Caco-2 (cell line): ENCODE results near the gene SDE2. TPM values are rescaled to one million over a fixed set of nuclear protein-coding genes. Genes with fewer than 3 reads are reported as not detected.

Source experiments
- BruUV-seq: library from RNA; stranded (reverse); fragments of 400-500 nt; replicated peaks from 2 replicates; lab custom pipeline; 2021; lab: Mats Ljungman, UMichigan
- CTCF ChIA-PET: fragments of 300-600 bp; sonication (Branson Sonifier 250); formaldehyde crosslinking; loops from one replicate; lab custom pipeline; 2022; ENCODE audit warnings: antibody characterized with exemption; lab: Charles Lee
- POLR2A ChIA-PET: fragments of 300-600 bp; sonication (Branson Sonifier 250); formaldehyde crosslinking; loops from one replicate; lab custom pipeline; 2022; ENCODE audit warnings: antibody characterized with exemption; lab: Charles Lee
- DNase-seq, 2 experiments: peaks; one replicate each; pipeline versions ENCODE4 v3.0.0 to v3.0.0-alpha.2; 2020 to 2022
- H3K27me3 ChIP-seq: replicated peaks from 2 replicates; pipeline ENCODE4 v1.6.0; 2011; ENCODE audit warnings: low read length; ENCODE audit not compliant: control insufficient read depth, insufficient read depth
- H3K36me3 ChIP-seq: 2 replicates; pipeline ENCODE4 v1.5.1; 2011; ENCODE audit warnings: low read length; ENCODE audit not compliant: control insufficient read depth, insufficient read depth
- H3K4me1 ChIP-seq: fragments of 250-450 bp; sonication (Bioruptor Pico); 2 replicates; pipeline ENCODE4 v1.5.1; 2020; ENCODE audit warnings: mild to moderate bottlenecking
- H3K4me3 ChIP-seq: 2 replicates; pipeline ENCODE4 v1.5.1; 2011; ENCODE audit warnings: low read depth, mild to moderate bottlenecking, control low read depth, low read length
- H3K9me3 ChIP-seq: fragments of 250-450 bp; sonication (Bioruptor Pico); 2 replicates; pipeline ENCODE4 v1.5.1; 2020; ENCODE audit warnings: mild to moderate bottlenecking, moderate library complexity
- H3K27ac Mint-ChIP-seq: one replicate; pipeline ENCODE4 v1.8.0; 2022; ENCODE audit warnings: mixed read lengths; ENCODE audit not compliant: unreplicated experiment
- H3K27me3 Mint-ChIP-seq: one replicate; pipeline ENCODE4 v1.8.0; 2022; ENCODE audit warnings: mixed read lengths; ENCODE audit not compliant: insufficient read depth, unreplicated experiment
- H3K36me3 Mint-ChIP-seq: one replicate; pipeline ENCODE4 v1.8.0; 2022; ENCODE audit warnings: mild to moderate bottlenecking, mixed read lengths; ENCODE audit not compliant: insufficient read depth, unreplicated experiment
- H3K4me1 Mint-ChIP-seq: one replicate; pipeline ENCODE4 v1.8.0; 2022; ENCODE audit warnings: low read depth, mixed read lengths; ENCODE audit not compliant: unreplicated experiment
- H3K4me3 Mint-ChIP-seq: one replicate; pipeline ENCODE4 v1.8.0; 2022; ENCODE audit warnings: mild to moderate bottlenecking, moderate library complexity, mixed read lengths; ENCODE audit not compliant: unreplicated experiment
- H3K9me3 Mint-ChIP-seq: one replicate; pipeline ENCODE4 v1.8.0; 2022; ENCODE audit warnings: mixed read lengths; ENCODE audit not compliant: unreplicated experiment
- CTCF ChIP-seq, 2 experiments: fragments of 200-600 bp in 1 of 2; IDR thresholded peaks; 1 replicate in 1 of 2; 2 replicates in 1 of 2; pipeline versions ENCODE4 v1.5.1 to v1.8.0; 2011 to 2022; ENCODE audit warnings: antibody characterized with exemption in 1 of 2, control low read depth in 1 of 2, inconsistent platforms in 1 of 2, low read depth in 1 of 2, low read length in 1 of 2, mild to moderate bottlenecking in 1 of 2, moderate library complexity in 1 of 2; ENCODE audit not compliant: insufficient read depth in 1 of 2, severe bottlenecking in 1 of 2, unreplicated experiment in 1 of 2
- intact Hi-C: fragments of 100-400 bp; cut with micrococcal nuclease; formaldehyde crosslinking; loops from one replicate; pipeline ENCODE4 v1.10.0; 2022; ENCODE audit not compliant: unreplicated experiment
- total RNA-seq: library from RNA; stranded (reverse); gene quantifications from 2 replicates; pipeline ENCODE4 v1.2.3, GENCODE V29; 2022

Gene SDE2
- total RNA-seq, 1 experiment from 2014 or later = 18.6 TPM

GRCh38 chr1:226002667-226003501 is 3.7 kb upstream of the SDE2 start:
- Mint-ChIP-seq H3K27ac (no peak overlapping the region), H3K27me3 (no peaks in the 10 kb centered on the region), H3K36me3 (peaks cover 13% of the 10 kb centered on the region), H3K4me1 (peaks cover 6% of the 10 kb centered on the region), H3K9me3 (no peaks in the 10 kb centered on the region), H3K4me3 (no peak overlapping the region)
- CTCF ChIA-PET = interaction anchor here (1.3 kb wide), 1 partner anchor 62 kb away, joined by 4 read pairs; no protein-coding TSS in a partner anchor
- H3K27me3 ChIP-seq = no peaks in the 10 kb centered on the region
- H3K4me3 ChIP-seq = no peak overlapping the region
- POLR2A ChIA-PET = no interaction called here
- peak; percentile 45 to 69 for DNase-seq
- peaks cover 15% of the 10 kb centered on the region for H3K4me1 ChIP-seq
- no peaks in the 10 kb centered on the region for H3K36me3 ChIP-seq
- no peaks in the 10 kb centered on the region for H3K9me3 ChIP-seq
- BruUV-seq = no TSS peak
- TF ChIP-seq CTCF (IDR thresholded peaks at IDR 0.05; ENCODE audit: insufficient read depth in 1 of 2, low read depth in 1 of 2, low read length in 1 of 2, severe bottlenecking in 1 of 2, unreplicated experiment in 1 of 2) = no peak
- intact Hi-C loops = no loop called here

GRCh38 chr1:226001963-226002666 is 3.0 kb upstream of the SDE2 start:
- no peak overlapping the region for H3K4me3 Mint-ChIP-seq
- POLR2A ChIA-PET = no interaction called here

More at GRCh38 chr1:226001963-226002666, 3.0 kb upstream of the SDE2 start:
- no peak for TF ChIP-seq CTCF (IDR thresholded peaks at IDR 0.05; ENCODE audit: insufficient read depth in 1 of 2, low read depth in 1 of 2, low read length in 1 of 2, severe bottlenecking in 1 of 2, unreplicated experiment in 1 of 2)
- no TSS peak for BruUV-seq
- Histone ChIP-seq H3K4me1 (peaks cover 17% of the 10 kb centered on the region), H3K9me3 (no peaks in the 10 kb centered on the region), H3K27me3 (no peaks in the 10 kb centered on the region), H3K36me3 (no peaks in the 10 kb centered on the region), H3K4me3 (no peak overlapping the region)
- Mint-ChIP-seq H3K27ac (no peak overlapping the region), H3K4me1 (peaks cover 6% of the 10 kb centered on the region), H3K27me3 (no peaks in the 10 kb centered on the region), H3K9me3 (no peaks in the 10 kb centered on the region), H3K36me3 (peaks cover 13% of the 10 kb centered on the region)
- CTCF ChIA-PET = interaction anchor here (1.3 kb wide), 1 partner anchor 63 kb away, joined by 4 read pairs; no protein-coding TSS in a partner anchor
- intact Hi-C loops = no loop called here
- DNase-seq = no peak
